ENCODE measurements around the gene RNASEL.
"Not testable (repeated sequence)": the region's sequence is repeated elsewhere in the genome, so short reads cannot be mapped to it uniquely, and the experiment has no call there.

RNASEL gene

GRCh38 chr1:182588500-182589396 lies at the start of gene RNASEL:
Gene RNASEL (minus strand): TSS chr1:182589256. CDS start chr1:182586806, 2,450 bp downstream.
- DNase-seq: peak; percentile 73

GRCh38 chr1:182637769-182638168 lies 48.7 kb upstream of the RNASEL start:
- DNase-seq: no peak

- no peak for DNase-seq
Measured at GRCh38 chr1:182635871-182636270, 46.8 kb upstream of the RNASEL start.

- no peak for DNase-seq
Measured at GRCh38 chr1:182634306-182635072, 45.4 kb upstream of the RNASEL start.

- DNase-seq: no peak
Measured at GRCh38 chr1:182633657-182634281, 44.7 kb upstream of the RNASEL start.

- no peak for DNase-seq
Measured at GRCh38 chr1:182633031-182633430, 44.0 kb upstream of the RNASEL start.

GRCh38 chr1:182632441-182632857 lies 43.4 kb upstream of the RNASEL start:
- DNase-seq: not testable (repeated sequence)

GRCh38 chr1:182631954-182632353 lies 42.9 kb upstream of the RNASEL start:
- no peak for DNase-seq

- no peak for DNase-seq
Measured at GRCh38 chr1:182631053-182631677, 42.1 kb upstream of the RNASEL start.

- DNase-seq: no peak
Measured at GRCh38 chr1:182630586-182630985, 41.5 kb upstream of the RNASEL start.

- peak; percentile 72 for DNase-seq
Measured at GRCh38 chr1:182629499-182630096, 40.5 kb upstream of the RNASEL start.

GRCh38 chr1:182629080-182629479 lies 40.0 kb upstream of the RNASEL start:
- DNase-seq: no peak

GRCh38 chr1:182628657-182629056 lies 39.6 kb upstream of the RNASEL start:
- no peak for DNase-seq

- no peak for DNase-seq
Measured at GRCh38 chr1:182627622-182628021, 38.6 kb upstream of the RNASEL start.

GRCh38 chr1:182626527-182626926 lies 37.5 kb upstream of the RNASEL start:
- DNase-seq: no peak

- no peak for DNase-seq
Measured at GRCh38 chr1:182625719-182626504, 36.9 kb upstream of the RNASEL start.

- no peak for DNase-seq
Measured at GRCh38 chr1:182625024-182625423, 36.0 kb upstream of the RNASEL start.

- peak; percentile 29 for DNase-seq
Measured at GRCh38 chr1:182624577-182624976, 35.5 kb upstream of the RNASEL start.

- DNase-seq: no peak
Measured at GRCh38 chr1:182622901-182623528, 34.0 kb upstream of the RNASEL start.

- DNase-seq: no peak
Measured at GRCh38 chr1:182621906-182622305, 32.9 kb upstream of the RNASEL start.

GRCh38 chr1:182620924-182621585 lies 32.0 kb upstream of the RNASEL start:
- DNase-seq: no peak

Data from activated CD4-positive, alpha-beta T cell treated with anti-CD3 and anti-CD28 coated beads for 48 hours (primary cell).